Measurements from ENCODE around the gene SSPN. TPM values are rescaled to one million over a fixed set of nuclear protein-coding genes. Genes with fewer than 3 reads are reported as not detected.

Gene SSPN
- total RNA-seq, 2 experiments from 2014 or later = not detected

GRCh38 chr12:26264215-26264838, 69.0 kb downstream of the SSPN start:
- H3K4me3 Mint-ChIP-seq = no peak overlapping the region
- POLR2A ChIA-PET = interaction anchor here (0.6 kb wide), 1 partner anchor 1067 kb away, joined by 3 read pairs; no protein-coding TSS in a partner anchor
- H3K9me3 Mint-ChIP-seq = no peaks in the 10 kb centered on the region
- peaks cover 9% of the 10 kb centered on the region for H3K27me3 Mint-ChIP-seq
- no peak for DNase-seq
- intact Hi-C loops (cut with micrococcal nuclease) = no loop called here
- CTCF ChIA-PET = interaction anchor here (0.6 kb wide), 1 partner anchor 27 kb away, joined by 5 read pairs; no protein-coding TSS in a partner anchor
- no peaks in the 10 kb centered on the region for H3K4me1 Mint-ChIP-seq (ENCODE audit: low read depth)
- H3K27ac Mint-ChIP-seq = no peak overlapping the region
- no peaks in the 10 kb centered on the region for H3K36me3 Mint-ChIP-seq

DNA sequence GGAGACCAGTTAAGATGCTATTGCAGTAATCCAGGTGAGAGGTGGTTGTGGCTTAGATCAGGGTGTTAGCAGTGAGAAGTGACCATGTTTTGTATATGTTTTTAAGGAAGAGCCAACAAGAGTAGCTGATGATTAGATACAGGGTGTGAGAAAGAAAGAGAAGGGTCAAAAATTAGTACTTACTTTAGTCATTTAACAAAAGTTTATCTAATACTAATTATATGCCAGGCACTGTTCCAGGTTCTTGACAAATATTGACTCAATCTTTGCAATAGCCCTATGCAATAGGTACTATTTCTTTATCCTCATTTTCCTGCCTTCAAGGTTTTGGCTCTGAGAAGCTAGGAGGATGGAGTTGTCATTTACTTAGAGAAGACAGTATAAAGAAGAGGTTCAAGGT, 70.2 kb downstream of the SSPN start:
- Mint-ChIP-seq H3K36me3 (no peaks in the 10 kb centered on the region), H3K4me3 (no peak overlapping the region), H3K9me3 (no peaks in the 10 kb centered on the region), H3K27ac (no peak overlapping the region), H3K4me1 (ENCODE audit: low read depth) (no peaks in the 10 kb centered on the region), H3K27me3 (peaks cover 9% of the 10 kb centered on the region)
- POLR2A ChIA-PET = no interaction called here
- CTCF ChIA-PET = no interaction called here
- intact Hi-C loops (cut with micrococcal nuclease) = no loop called here
- DNase-seq = no peak

GRCh38 chr12:26266881-26267280, 71.5 kb downstream of the SSPN start:
- H3K27me3 Mint-ChIP-seq = peaks cover 8% of the 10 kb centered on the region
- ChIA-PET POLR2A (no interaction called here), CTCF (no interaction called here)
- no peaks in the 10 kb centered on the region for H3K36me3 Mint-ChIP-seq
- H3K4me1 Mint-ChIP-seq (ENCODE audit: low read depth) = peaks cover 2% of the 10 kb centered on the region
- intact Hi-C loops (cut with micrococcal nuclease) = no loop called here
- no peak for DNase-seq
- H3K27ac Mint-ChIP-seq = no peak overlapping the region
- H3K4me3 Mint-ChIP-seq = no peak overlapping the region
- no peaks in the 10 kb centered on the region for H3K9me3 Mint-ChIP-seq

GRCh38 chr12:26268841-26269561, 73.6 kb downstream of the SSPN start:
- Mint-ChIP-seq H3K4me1 (ENCODE audit: low read depth) (peaks cover 5% of the 10 kb centered on the region), H3K4me3 (no peak overlapping the region), H3K27ac (no peak overlapping the region), H3K36me3 (no peaks in the 10 kb centered on the region), H3K9me3 (no peaks in the 10 kb centered on the region), H3K27me3 (peaks cover 5% of the 10 kb centered on the region)
- CTCF ChIA-PET = no interaction called here
- intact Hi-C loops (cut with micrococcal nuclease) = no loop called here
- DNase-seq = no peak
- POLR2A ChIA-PET = interaction anchor here (0.5 kb wide), 1 partner anchor 193 kb away, joined by 3 read pairs; no protein-coding TSS in a partner anchor

DNA sequence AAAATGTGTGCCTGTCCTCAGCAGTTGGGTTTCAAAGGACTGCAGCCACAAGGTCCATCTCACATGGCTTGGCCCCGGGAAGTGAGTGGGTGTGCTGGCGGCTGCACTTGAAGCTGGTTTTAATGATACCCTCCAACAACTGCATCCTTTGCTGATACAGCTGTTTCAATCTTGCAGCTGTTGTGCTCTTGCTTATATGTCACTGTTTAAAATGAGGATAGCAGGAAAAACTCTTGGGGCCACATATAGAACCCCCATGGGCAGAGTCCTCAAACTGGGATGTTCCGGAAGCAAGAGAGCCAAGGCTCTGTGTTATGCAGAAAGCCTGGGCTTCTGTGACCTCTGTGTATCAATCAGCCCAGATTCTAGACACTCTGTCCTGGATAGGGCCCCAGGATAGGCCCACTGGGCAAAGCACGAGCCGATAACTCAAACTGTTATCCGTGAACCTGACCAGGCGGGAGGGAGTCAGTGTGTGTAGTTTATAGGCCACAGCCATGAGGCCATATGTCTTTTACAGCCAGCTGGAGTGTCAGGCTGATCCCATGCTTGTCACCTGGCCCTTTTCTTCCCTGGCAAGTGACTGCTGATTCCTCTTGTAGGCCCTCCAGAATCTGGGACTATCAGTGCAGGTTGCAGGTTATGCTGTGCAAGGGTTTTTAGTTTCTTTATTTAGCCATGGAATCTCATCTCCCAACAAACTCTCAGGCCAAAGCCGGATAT, 74.3 kb downstream of the SSPN start:
- ChIA-PET CTCF (no interaction called here), POLR2A (interaction anchor here (0.5 kb wide), 1 partner anchor 192 kb away, joined by 3 read pairs; no protein-coding TSS in a partner anchor)
- Mint-ChIP-seq H3K27ac (no peak overlapping the region), H3K36me3 (no peaks in the 10 kb centered on the region), H3K4me1 (ENCODE audit: low read depth) (peaks cover 12% of the 10 kb centered on the region), H3K4me3 (no peak overlapping the region), H3K27me3 (peaks cover 5% of the 10 kb centered on the region), H3K9me3 (no peaks in the 10 kb centered on the region)
- DNase-seq = no peak
- intact Hi-C loops (cut with micrococcal nuclease) = loop anchor here (5.0 kb wide), 1 partner anchor 82 kb away; no protein-coding TSS in a partner anchor

DNA sequence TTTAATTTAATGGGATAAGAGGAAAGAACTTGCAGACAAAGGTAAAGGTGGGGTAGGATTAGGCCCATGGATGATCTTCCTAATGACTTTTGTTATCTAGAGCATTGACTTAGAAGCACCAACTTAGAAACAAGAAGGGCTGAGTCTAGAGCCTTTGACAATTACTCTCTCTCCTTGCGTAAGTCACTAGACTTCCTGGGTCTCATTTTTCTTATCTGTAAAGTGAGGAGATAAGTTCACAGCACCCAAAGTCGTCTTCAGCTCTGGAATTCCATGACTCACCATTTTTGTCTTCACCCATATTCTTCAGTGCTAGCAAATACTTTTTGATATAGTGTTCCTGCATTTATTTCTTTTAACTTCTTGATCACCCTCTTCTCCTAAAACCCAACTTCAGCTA, 75.7 kb downstream of the SSPN start:
- ChIA-PET POLR2A (no interaction called here), CTCF (no interaction called here)
- Mint-ChIP-seq H3K4me1 (ENCODE audit: low read depth) (peaks cover 16% of the 10 kb centered on the region), H3K27me3 (peaks cover 5% of the 10 kb centered on the region), H3K4me3 (no peak overlapping the region), H3K36me3 (no peaks in the 10 kb centered on the region), H3K27ac (no peak overlapping the region), H3K9me3 (no peaks in the 10 kb centered on the region)
- DNase-seq = no peak
- intact Hi-C loops (cut with micrococcal nuclease) = loop anchor here (5.0 kb wide), 1 partner anchor 84 kb away; no protein-coding TSS in a partner anchor

DNA sequence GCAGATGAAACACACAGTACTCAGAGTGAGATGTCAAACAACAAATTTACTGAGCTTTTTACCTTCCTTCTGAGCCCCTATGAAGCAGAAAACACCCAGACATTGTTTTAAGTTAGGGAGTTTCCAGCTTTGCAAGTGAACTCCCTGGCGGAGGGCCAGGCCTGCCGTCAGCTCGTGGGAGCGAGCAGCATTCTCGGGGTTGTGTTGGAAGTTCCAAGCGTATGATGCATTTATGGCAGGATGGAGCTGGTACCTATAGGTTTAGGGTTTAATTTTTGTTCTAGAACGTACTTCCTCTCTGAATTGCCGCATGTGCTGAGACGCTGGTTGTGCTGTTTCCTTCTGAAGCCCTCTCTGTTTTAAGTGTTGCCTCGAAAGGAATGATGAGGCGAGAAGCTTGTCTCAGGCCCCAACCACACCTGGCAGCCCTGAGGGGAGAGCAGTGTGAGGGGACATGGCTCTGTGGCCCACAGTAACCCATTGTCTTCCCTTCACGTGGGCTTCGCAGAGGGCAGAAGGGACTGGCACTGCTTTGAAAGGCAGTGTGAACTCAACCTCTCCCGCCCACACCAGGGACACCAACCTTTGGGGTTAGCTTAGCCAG, 76.6 kb downstream of the SSPN start:
- H3K27me3 Mint-ChIP-seq = peaks cover 5% of the 10 kb centered on the region
- intact Hi-C loops (cut with micrococcal nuclease) = loop anchor here (5.0 kb wide), 1 partner anchor 85 kb away; no protein-coding TSS in a partner anchor
- CTCF ChIA-PET = no interaction called here
- H3K4me3 Mint-ChIP-seq = no peak overlapping the region
- H3K36me3 Mint-ChIP-seq = no peaks in the 10 kb centered on the region
- POLR2A ChIA-PET = no interaction called here
- no peaks in the 10 kb centered on the region for H3K9me3 Mint-ChIP-seq
- peaks cover 16% of the 10 kb centered on the region for H3K4me1 Mint-ChIP-seq (ENCODE audit: low read depth)
- no peak overlapping the region for H3K27ac Mint-ChIP-seq
- DNase-seq = peak; percentile 49

DNA sequence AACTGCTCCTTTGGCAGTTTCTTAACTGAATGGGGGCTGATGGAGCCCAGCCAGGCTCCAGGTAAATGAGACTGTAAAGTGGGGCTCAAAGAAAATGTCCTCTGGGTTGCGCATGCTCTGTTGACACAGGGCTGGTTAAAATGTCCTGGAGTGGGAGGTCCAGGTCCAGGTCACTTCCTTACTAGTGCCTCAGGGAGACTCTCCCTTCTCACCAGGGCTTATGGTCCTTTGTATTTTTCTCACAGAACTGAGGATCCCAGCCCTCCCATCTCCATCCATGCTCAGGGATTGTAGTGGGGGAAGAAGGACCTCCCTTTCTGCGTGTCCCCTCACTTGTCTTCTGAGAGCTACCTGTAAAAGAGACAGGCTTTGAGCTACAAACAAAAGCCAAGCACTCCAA, 77.5 kb downstream of the SSPN start:
- Mint-ChIP-seq H3K36me3 (no peaks in the 10 kb centered on the region), H3K4me3 (no peak overlapping the region), H3K4me1 (ENCODE audit: low read depth) (peaks cover 16% of the 10 kb centered on the region), H3K27ac (no peak overlapping the region), H3K27me3 (peaks cover 3% of the 10 kb centered on the region), H3K9me3 (no peaks in the 10 kb centered on the region)
- no peak for DNase-seq
- CTCF ChIA-PET = no interaction called here
- intact Hi-C loops (cut with micrococcal nuclease) = loop anchor here (5.0 kb wide), 1 partner anchor 86 kb away; no protein-coding TSS in a partner anchor
- POLR2A ChIA-PET = no interaction called here

DNA sequence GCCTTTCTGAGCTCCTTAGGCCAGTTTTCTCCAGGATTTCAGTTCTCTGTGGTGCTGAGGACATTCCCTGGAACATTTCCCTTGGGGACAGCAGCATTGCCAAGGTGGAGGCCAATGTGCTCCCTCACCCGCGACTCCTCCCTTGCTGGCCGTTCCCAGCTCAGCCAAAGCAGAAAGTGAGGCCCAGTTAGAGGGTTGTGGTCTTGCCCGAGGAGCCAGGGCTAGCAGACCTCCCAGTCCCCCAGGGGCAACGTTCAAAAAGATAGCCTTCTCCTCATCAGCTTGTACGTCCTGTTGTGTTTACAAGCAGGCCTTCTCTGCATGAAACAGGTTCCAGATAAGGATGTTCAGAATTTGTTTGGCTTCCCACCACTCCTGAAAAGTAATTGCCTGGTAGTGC, 78.4 kb downstream of the SSPN start:
- Mint-ChIP-seq H3K4me3 (no peak overlapping the region), H3K36me3 (no peaks in the 10 kb centered on the region), H3K27me3 (peaks cover 3% of the 10 kb centered on the region), H3K4me1 (ENCODE audit: low read depth) (peaks cover 16% of the 10 kb centered on the region), H3K27ac (no peak overlapping the region), H3K9me3 (no peaks in the 10 kb centered on the region)
- no peak for DNase-seq
- ChIA-PET POLR2A (no interaction called here), CTCF (no interaction called here)
- intact Hi-C loops (cut with micrococcal nuclease) = loop anchor here (1.0 to 5.0 kb wide), 3 partner anchors 25 to 177 kb away; no protein-coding TSS in a partner anchor

GRCh38 chr12:26274441-26275312, 79.3 kb downstream of the SSPN start:
- H3K27ac Mint-ChIP-seq = no peak overlapping the region
- H3K27me3 Mint-ChIP-seq = peaks cover 3% of the 10 kb centered on the region
- intact Hi-C loops (cut with micrococcal nuclease) = loop anchor here (1.0 to 5.0 kb wide), 4 partner anchors 25 to 177 kb away; no protein-coding TSS in a partner anchor
- peak; percentile 77 for DNase-seq
- POLR2A ChIA-PET = no interaction called here
- no peak overlapping the region for H3K4me3 Mint-ChIP-seq
- CTCF ChIA-PET = no interaction called here
- no peaks in the 10 kb centered on the region for H3K36me3 Mint-ChIP-seq
- peaks cover 16% of the 10 kb centered on the region for H3K4me1 Mint-ChIP-seq (ENCODE audit: low read depth)
- no peaks in the 10 kb centered on the region for H3K9me3 Mint-ChIP-seq

DNA sequence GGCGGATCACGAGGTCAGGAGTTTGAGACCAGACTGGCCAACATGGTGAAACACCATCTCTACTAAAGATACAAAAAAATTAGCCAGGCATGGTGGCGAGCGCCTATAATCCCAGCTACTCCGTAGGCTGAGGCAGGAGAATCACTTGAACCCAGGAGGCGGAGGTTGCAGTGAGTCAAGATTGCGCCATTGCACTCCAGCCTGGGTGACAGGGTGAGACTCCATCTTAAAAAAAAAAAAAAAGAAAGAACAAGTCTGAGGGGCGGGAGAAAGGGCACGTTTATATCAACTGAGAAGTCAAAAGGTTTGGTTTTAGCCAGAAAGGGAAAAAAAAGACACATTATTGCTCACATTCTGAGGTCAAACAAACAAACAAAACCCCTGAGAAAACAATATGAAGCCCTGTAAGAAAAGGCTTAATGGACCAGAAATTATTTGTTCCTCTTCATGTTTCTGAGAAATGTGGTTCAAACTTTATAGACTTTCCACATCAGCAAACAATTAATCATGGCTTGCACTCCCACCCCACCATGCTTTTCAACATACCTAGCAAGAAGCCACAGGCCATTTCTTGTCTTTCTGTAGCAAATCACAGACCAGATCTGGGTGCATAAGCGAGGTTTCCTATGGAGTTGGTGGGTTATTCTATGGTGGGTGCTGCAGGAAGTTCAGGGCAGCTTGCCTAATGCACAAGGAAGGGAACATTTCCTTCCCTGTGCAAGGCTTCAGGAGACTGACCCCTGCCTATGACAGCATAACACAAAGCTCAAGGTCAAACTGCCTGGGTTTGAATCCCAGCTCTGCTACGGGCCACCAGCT, 80.1 kb downstream of the SSPN start:
- Mint-ChIP-seq H3K9me3 (no peaks in the 10 kb centered on the region), H3K27ac (no peak overlapping the region), H3K36me3 (no peaks in the 10 kb centered on the region), H3K4me1 (ENCODE audit: low read depth) (peaks cover 16% of the 10 kb centered on the region), H3K27me3 (peaks cover 3% of the 10 kb centered on the region), H3K4me3 (no peak overlapping the region)
- ChIA-PET POLR2A (no interaction called here), CTCF (no interaction called here)
- intact Hi-C loops (cut with micrococcal nuclease) = loop anchor here (1.0 to 2.0 kb wide), 2 partner anchors 43 to 149 kb away; no protein-coding TSS in a partner anchor
- no peak for DNase-seq
